Right lobe of liver (tissue), 4 donors: Measurements from ENCODE around the gene RABL6.

Experiments used
- CTCF ChIP-seq, 4 donors: fragments of 200-600 bp in 3 of 4; fragments of 450-650 bp in 1 of 4; IDR thresholded peaks; one replicate each; pipeline versions ENCODE4 v1.5.1 to v1.8.0; 2016 to 2022; ENCODE audit warnings: antibody characterized with exemption in 4 of 4, mild to moderate bottlenecking in 2 of 4
- POLR2A ChIP-seq: fragments of 450-650 bp; IDR thresholded peaks from one replicate; pipeline ENCODE4 v1.6.1; 2017; ENCODE audit warnings: antibody characterized with exemption, mild to moderate bottlenecking
- donor health status: DM: no; HTN: no; CAD: no.
- donor health status: DM: no; HTN: no; CAD: no.
- donor health status: DM: no; HTN: yes; CAD: no.

GRCh38 chr9:136804509-136805206 lies 3.1 kb upstream of the RABL6 start:
- no peak for TF ChIP-seq CTCF (IDR thresholded peaks at IDR 0.05)
- TF ChIP-seq POLR2A = no peak
